Large intestine (tissue), 3 donors: Measurements from ENCODE around the gene ASB2. TPM values are rescaled to one million over a fixed set of nuclear protein-coding genes. Genes with fewer than 3 reads are reported as not detected.

Experiments used
- DNase-seq, 2 donors: peaks; one replicate each; pipeline versions ENCODE4 v3.0.0 to v3.0.0-alpha.2; 2013
- H3K27ac ChIP-seq: one replicate; pipeline ENCODE4 v1.5.1; 2013; ENCODE audit warnings: low read length
- H3K27me3 ChIP-seq: 2 replicates; pipeline ENCODE4 v1.6.1; 2013; ENCODE audit warnings: low read length; ENCODE audit not compliant: control insufficient read depth, insufficient read depth
- H3K36me3 ChIP-seq: 2 replicates; pipeline ENCODE4 v1.6.1; 2013; ENCODE audit warnings: low read length; ENCODE audit not compliant: control insufficient read depth, insufficient read depth
- H3K4me1 ChIP-seq: one replicate; pipeline ENCODE4 v1.6.1; 2013; ENCODE audit warnings: low read length; ENCODE audit not compliant: control insufficient read depth, insufficient read depth
- H3K4me3 ChIP-seq: one replicate; pipeline ENCODE4 v1.5.1; 2013; ENCODE audit warnings: low read length
- H3K9me3 ChIP-seq: one replicate; pipeline ENCODE4 v1.6.1; 2013; ENCODE audit warnings: mild to moderate bottlenecking, low read depth, low read length, moderate library complexity; ENCODE audit not compliant: control insufficient read depth
- whole genome bisulfite sequencing: methylation state at CpG from one replicate; pipeline ENCODE4 v1.1.5; 2013; ENCODE audit warnings: low lambda C conversion rate; ENCODE audit not compliant: insufficient coverage; 5-methylcytosine and 5-hydroxymethylcytosine counted together
- polyA plus RNA-seq: library from polyadenylated mRNA; unstranded; fragments of 120-200 nt; gene quantifications from one replicate; pipeline ENCODE4 v1.2.1, GENCODE V29; 2013

The ASB2 gene
- polyA plus RNA-seq, 1 donor, result 12.1 TPM

GRCh38 chr14:93917141-93917540, 59.2 kb downstream of the ASB2 start:
- Histone ChIP-seq H3K4me3 (no peak overlapping the region), H3K9me3 (no peaks in the 10 kb centered on the region), H3K27ac (no peak overlapping the region), H3K4me1 (no peaks in the 10 kb centered on the region), H3K27me3 (no peaks in the 10 kb centered on the region), H3K36me3 (no peaks in the 10 kb centered on the region)
- DNase-seq, result no peak
- no CpG with 5 or more reads among the region's 7 CpGs for WGBS

GRCh38 chr14:93916498-93916897, 59.9 kb downstream of the ASB2 start:
- no CpG with 5 or more reads among the region's 3 CpGs for WGBS
- H3K9me3 ChIP-seq, result no peaks in the 10 kb centered on the region
- DNase-seq, result no peak
- H3K4me1 ChIP-seq, result no peaks in the 10 kb centered on the region
- no peaks in the 10 kb centered on the region for H3K36me3 ChIP-seq
- no peaks in the 10 kb centered on the region for H3K27me3 ChIP-seq
- H3K27ac ChIP-seq, result no peak overlapping the region
- no peak overlapping the region for H3K4me3 ChIP-seq

GRCh38 chr14:93915800-93916199, 60.6 kb downstream of the ASB2 start:
- DNase-seq, result no peak
- Histone ChIP-seq H3K27ac (no peak overlapping the region), H3K36me3 (no peaks in the 10 kb centered on the region), H3K9me3 (no peaks in the 10 kb centered on the region), H3K4me1 (no peaks in the 10 kb centered on the region), H3K4me3 (no peak overlapping the region), H3K27me3 (no peaks in the 10 kb centered on the region)
- WGBS, result no CpG with 5 or more reads among the region's 2 CpGs

GRCh38 chr14:93915070-93915705, 61.2 kb downstream of the ASB2 start:
- 100% methylated on average over 1 of the region's 14 CpGs for WGBS
- H3K27me3 ChIP-seq, result no peaks in the 10 kb centered on the region
- H3K9me3 ChIP-seq, result no peaks in the 10 kb centered on the region
- no peak for DNase-seq
- H3K27ac ChIP-seq, result no peak overlapping the region
- H3K36me3 ChIP-seq, result no peaks in the 10 kb centered on the region
- no peak overlapping the region for H3K4me3 ChIP-seq
- no peaks in the 10 kb centered on the region for H3K4me1 ChIP-seq

GRCh38 chr14:93914278-93914677, 62.1 kb downstream of the ASB2 start:
- DNase-seq, result no peak
- no peaks in the 10 kb centered on the region for H3K27me3 ChIP-seq
- H3K4me1 ChIP-seq, result no peaks in the 10 kb centered on the region
- no peak overlapping the region for H3K27ac ChIP-seq
- no peak overlapping the region for H3K4me3 ChIP-seq
- no CpG with 5 or more reads among the region's 4 CpGs for WGBS
- no peaks in the 10 kb centered on the region for H3K9me3 ChIP-seq
- no peaks in the 10 kb centered on the region for H3K36me3 ChIP-seq

GRCh38 chr14:93912782-93913181, 63.6 kb downstream of the ASB2 start:
- no peaks in the 10 kb centered on the region for H3K9me3 ChIP-seq
- no peaks in the 10 kb centered on the region for H3K4me1 ChIP-seq
- 92% methylated on average over 2 of the region's 4 CpGs for WGBS
- no peak overlapping the region for H3K4me3 ChIP-seq
- H3K36me3 ChIP-seq, result no peaks in the 10 kb centered on the region
- no peaks in the 10 kb centered on the region for H3K27me3 ChIP-seq
- no peak overlapping the region for H3K27ac ChIP-seq
- DNase-seq, result no peak

- H3K4me3 ChIP-seq, result no peak overlapping the region
- H3K4me1 ChIP-seq, result no peaks in the 10 kb centered on the region
- no peak overlapping the region for H3K27ac ChIP-seq
- no peaks in the 10 kb centered on the region for H3K36me3 ChIP-seq
- H3K9me3 ChIP-seq, result no peaks in the 10 kb centered on the region
- DNase-seq, result no peak
- WGBS, result no CpG with 5 or more reads among the region's 5 CpGs
- no peaks in the 10 kb centered on the region for H3K27me3 ChIP-seq
Measured at GRCh38 chr14:93911975-93912615, 64.3 kb downstream of the ASB2 start.

- Histone ChIP-seq H3K9me3 (no peaks in the 10 kb centered on the region), H3K27me3 (no peaks in the 10 kb centered on the region), H3K4me1 (no peaks in the 10 kb centered on the region), H3K36me3 (no peaks in the 10 kb centered on the region), H3K4me3 (no peak overlapping the region), H3K27ac (no peak overlapping the region)
- no CpG with 5 or more reads among the region's 5 CpGs for WGBS
- peak in 1 of 2 donors; percentile 42 for DNase-seq
Measured at GRCh38 chr14:93909429-93910128, 66.8 kb downstream of the ASB2 start.

- peak; percentile 26 to 36 for DNase-seq
- H3K4me3 ChIP-seq, result no peak overlapping the region
- H3K9me3 ChIP-seq, result no peaks in the 10 kb centered on the region
- H3K4me1 ChIP-seq, result no peaks in the 10 kb centered on the region
- H3K36me3 ChIP-seq, result no peaks in the 10 kb centered on the region
- H3K27me3 ChIP-seq, result no peaks in the 10 kb centered on the region
- no peak overlapping the region for H3K27ac ChIP-seq
- no CpG with 5 or more reads among the region's 15 CpGs for WGBS
Measured at GRCh38 chr14:93906341-93907329, 69.7 kb downstream of the ASB2 start.

GRCh38 chr14:93905623-93906022, 70.7 kb downstream of the ASB2 start:
- H3K9me3 ChIP-seq, result no peaks in the 10 kb centered on the region
- H3K27ac ChIP-seq, result no peak overlapping the region
- WGBS, result no CpG with 5 or more reads among the region's 4 CpGs
- no peak overlapping the region for H3K4me3 ChIP-seq
- H3K4me1 ChIP-seq, result no peaks in the 10 kb centered on the region
- DNase-seq, result no peak
- no peaks in the 10 kb centered on the region for H3K36me3 ChIP-seq
- H3K27me3 ChIP-seq, result no peaks in the 10 kb centered on the region
